Stimulated activated CD8-positive, alpha-beta memory T cell treated with anti-CD3 and anti-CD28 coated beads, Interleukin-4, amount 100 ng/mL, for 24 hours (primary cell): ENCODE results near the gene LRCH1.

Source experiments
- DNase-seq: peaks from one replicate; pipeline ENCODE4 v3.0.0-alpha.2; 2020; ENCODE audit warnings: low read depth

LRCH1 gene

DNA sequence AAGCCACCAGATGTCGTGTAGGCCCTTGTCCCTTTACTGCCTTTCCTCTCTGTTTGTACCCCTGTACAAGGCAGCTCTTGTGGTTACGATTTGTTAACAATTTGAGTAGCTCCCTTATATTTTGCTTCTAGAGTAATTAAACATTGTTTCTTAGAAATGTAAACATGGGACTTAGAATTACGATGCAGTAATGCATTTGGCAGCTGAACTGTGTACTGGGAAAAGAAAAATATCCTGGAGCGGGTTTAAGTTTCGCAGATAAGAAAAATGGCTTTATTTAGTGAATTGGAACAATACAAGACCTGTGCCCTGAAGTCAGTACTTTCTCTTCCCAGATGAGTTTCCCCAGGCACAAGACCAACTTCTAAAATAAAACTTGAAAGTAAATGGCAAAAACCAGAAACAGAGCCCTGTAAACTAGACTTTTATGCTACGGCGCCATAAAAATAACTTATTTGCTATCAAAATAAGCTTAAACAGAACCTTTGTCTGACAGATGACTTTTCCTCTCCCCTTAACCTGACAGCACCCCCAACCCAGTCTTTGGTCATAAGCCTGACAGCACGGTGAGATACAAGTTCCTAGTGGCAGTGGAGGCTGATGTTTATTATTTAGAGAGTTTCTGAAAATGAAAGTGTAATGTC lies 63.0 kb downstream of the LRCH1 start:
- no peak for DNase-seq

DNA sequence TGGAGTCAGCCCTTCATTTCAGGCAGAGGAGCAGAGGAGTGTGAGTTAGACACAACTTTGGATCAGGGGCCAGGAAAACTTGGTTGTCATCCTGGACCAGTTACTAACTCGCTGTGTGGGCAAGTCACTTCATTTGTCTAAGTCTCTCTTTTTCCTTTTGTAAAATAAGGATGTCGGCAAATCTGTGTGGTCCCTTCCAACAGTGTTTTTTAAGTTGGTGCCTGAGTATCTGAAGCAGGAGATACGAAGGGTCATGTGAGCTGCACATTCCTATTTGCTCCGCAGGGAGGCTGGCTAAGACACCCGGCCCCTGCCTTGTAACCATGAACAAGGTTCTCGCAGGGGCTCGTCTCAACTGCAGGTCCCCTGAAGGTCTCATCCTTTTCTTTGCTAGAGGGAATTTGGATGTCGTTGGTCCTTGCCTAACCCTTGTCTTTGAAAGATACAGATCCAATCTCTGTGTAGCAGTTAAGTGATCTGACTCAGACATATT lies 64.3 kb downstream of the LRCH1 start:
- DNase-seq = no peak

DNA sequence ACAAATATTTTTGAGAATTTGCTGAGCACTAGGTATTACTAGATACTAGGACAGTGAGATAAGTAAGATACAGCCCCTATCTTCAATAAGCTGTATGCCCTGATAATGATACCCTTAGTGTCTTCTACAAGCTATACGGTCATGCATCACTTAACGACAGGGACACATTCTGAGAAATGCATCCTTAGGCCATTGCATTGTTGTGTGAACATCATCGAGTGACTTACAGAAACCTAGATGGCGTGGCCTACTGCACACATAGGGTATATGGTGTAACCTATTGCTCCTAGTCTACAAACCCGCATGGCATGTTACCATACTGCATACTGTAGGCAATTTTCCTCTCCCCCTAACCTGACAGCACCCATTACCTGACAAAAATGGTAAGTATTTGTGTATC lies 64.9 kb downstream of the LRCH1 start:
- no peak for DNase-seq

DNA sequence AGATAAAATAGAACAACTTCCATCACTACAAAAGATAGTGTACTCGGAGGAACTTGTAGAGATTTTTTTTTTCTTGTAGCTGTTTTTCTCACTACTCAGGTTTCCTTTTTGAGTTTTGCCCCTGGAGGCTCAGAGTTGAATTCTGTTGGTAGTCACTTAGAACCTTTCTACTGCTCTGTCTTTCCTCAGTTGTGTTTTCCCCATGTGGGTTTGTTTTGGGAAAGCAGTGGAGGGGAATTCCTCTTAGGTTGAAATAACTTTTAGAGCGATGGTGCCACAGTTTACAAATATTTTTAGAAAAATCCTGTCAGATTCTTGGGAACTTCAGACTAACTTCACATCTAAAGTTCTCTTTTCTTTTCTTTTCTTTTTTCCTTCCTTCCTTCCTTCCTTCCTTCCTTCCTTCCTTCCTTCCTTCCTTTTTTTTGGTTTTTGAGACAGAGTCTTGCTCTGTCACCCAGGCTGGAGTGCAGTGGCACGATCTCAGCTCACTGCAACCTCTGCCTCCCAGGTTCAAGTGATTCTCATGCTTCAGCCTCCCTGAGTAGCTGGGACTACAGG lies 65.8 kb downstream of the LRCH1 start:
- DNase-seq = no peak

DNA sequence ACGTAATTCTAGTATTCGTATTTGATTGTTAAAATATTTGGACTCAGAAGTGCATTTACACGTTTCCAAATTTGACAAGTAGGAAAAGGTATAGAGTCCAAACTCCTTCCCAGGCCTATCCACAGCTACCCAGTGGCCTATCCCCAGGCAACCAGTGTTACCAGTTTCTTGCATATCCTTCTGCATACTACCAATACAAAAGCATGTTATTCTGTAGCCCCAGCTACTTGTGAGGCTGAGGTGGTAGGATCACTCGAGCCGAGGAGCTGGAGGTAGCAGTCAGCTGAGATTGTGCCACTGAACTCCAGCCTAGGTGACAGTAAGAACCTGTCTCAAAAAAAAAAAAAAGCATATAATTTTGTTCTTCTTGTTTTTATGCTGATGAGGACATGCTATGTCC lies 67.1 kb downstream of the LRCH1 start:
- no peak for DNase-seq

DNA sequence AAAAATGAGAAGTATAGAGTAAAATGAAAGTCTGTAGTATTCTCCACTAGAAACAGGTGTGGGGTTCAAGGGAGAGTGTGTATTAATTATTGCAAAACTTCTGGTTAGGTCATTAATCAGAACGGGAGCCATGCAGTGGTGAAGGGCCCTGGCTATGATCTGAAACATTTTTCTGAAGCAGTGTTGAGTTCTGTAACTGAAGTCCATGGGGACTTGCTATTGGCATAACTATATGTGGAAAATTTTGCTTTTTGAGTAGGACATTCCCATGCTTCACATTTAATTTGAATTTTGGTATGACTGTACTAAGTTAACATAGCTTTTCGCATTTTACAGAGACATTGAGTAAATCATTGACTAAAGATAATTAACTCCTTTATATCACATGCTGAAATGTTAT lies 67.5 kb downstream of the LRCH1 start:
- DNase-seq = no peak

DNA sequence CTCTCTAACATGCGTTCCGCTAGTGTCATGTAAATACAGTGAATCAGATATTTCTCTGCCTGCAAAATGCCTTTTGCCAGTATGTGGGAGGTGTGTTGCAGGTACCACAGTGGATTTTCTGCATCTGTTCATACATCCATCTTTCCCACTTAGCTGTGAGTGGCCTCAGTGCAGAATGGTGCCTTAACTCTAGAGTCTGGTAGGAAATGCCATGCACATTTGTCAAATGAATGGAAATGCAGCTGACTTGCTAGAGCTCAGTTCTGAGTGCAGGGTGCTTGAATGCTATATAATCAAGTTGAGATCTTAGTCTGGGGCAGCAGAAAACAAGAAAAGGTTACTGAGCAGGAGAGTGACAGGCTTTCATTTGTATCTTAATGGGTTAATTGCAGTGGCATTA lies 68.2 kb downstream of the LRCH1 start:
- DNase-seq = no peak

DNA sequence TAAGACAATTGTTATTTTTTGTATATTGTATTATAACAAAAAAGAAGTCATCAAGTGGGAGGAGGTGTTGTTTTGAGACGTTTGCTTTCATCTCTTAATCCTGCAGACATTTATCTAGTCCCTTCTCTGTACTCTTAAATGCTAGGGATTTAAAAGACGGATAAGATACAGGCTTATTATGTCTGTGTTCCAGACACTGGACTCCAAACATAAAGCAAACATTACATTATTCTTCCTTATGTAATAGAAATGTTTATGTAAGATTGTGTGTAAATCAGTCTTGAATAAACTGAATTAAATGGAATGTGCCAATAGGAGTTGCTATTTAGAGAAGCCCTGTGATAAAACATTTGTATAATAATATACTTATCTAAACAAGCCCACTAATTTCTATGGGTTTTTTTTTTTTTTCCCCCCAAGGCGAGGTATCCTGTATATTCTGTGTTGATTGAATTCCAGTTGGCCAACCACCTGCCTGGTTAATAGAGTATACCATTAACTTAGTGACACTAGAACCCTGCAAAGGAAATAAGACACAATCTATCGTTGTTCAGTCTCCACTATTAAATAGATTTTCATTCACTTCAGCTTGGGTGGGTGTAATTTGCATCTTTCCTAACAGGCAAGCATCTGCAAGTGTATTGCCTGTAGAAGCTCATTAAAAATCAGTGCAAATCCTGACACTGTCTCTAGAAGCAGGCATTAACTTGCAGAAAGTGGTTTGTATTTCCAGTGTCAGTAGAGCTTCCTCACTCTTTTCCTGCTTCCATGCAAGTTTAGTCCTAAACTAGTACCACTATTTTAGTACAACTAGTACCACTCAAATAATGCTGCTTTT lies 69.0 kb downstream of the LRCH1 start:
- DNase-seq = no peak

DNA sequence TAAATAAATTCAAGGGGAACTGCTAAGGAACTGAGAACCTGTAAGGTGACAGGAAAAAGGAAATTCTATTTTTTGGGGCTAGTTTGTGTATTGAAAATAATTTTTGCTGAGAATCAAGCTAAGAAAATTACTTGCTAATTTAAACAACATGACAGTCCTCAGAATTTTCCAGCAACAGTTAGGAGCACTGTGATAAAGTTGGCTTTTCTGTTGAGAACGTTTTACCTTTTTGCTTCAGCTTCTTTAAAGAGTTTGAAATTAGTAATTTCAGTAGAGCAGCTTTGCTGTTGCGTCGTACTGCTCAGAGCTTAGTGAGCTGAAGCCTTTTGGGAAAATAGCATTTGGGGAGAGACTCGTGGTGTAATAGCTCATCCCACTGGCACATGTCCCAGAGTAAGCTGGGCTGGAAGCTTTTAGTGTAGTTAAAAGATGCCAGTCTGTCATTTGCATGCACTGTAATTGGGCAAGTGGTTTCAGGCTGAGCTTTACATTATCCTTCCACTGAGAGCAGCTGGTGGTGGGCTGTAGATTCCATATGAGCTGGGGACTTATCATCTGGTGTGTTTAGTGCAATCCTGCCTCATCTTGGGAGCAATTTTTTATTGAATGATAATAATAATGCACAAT lies 69.8 kb downstream of the LRCH1 start:
- no peak for DNase-seq

DNA sequence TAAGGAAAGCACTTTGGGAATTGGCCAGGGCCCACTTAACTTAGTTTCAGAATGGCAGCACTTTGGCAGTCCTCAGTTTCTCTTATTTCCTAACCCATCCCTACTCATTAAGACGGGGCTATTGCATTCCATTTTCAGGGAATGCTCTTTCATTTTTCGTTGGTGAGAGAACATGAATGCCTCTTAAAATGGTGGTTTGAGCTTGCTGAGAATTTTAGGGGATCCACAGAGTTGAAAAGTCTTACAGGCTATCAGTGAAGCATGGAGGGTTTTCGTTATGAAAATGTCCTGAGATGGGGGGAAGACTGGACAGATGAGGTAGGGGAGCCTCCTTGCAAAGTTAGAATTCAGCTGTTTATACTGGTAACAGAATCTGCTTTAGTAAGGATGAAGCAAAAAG lies 71.4 kb downstream of the LRCH1 start:
- DNase-seq = no peak

DNA sequence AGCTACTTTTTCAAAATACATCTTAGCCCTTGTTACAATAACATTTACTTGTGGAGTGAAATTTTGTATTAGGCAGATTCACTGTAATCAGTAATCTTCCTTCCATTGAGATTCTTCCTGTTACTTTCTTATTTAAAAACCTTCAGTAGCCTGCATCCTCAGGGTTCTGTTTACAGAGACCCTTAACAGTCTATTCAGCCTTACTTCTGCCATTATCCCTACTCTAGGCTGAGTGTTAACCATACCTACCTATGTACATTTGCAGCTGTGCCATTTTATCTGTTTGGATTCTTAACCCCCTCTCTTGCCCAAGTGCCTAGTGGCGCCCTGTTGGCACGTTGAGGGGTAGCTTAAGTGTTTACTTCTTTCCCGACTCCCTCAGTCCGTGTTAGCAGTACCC lies 71.9 kb downstream of the LRCH1 start:
- no peak for DNase-seq

DNA sequence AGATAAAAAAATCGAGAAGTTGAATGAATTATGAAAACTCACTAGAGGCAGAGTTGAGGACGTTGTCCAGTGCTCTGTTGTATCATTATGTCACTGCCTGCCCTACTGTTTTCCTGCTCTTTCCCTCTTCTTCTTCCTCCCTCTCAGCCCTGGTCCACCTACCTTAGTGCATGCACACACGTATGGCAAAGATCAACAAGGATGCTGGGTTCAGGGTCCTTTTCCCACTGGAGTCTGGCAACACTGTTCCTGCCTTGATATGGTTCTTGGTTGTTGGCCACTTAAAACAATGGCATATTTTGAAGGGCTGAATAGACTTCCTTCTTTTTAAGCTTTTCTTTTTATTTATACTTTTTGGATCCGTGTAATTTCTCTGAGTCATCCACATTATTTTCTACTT lies 74.5 kb downstream of the LRCH1 start:
- DNase-seq = no peak

DNA sequence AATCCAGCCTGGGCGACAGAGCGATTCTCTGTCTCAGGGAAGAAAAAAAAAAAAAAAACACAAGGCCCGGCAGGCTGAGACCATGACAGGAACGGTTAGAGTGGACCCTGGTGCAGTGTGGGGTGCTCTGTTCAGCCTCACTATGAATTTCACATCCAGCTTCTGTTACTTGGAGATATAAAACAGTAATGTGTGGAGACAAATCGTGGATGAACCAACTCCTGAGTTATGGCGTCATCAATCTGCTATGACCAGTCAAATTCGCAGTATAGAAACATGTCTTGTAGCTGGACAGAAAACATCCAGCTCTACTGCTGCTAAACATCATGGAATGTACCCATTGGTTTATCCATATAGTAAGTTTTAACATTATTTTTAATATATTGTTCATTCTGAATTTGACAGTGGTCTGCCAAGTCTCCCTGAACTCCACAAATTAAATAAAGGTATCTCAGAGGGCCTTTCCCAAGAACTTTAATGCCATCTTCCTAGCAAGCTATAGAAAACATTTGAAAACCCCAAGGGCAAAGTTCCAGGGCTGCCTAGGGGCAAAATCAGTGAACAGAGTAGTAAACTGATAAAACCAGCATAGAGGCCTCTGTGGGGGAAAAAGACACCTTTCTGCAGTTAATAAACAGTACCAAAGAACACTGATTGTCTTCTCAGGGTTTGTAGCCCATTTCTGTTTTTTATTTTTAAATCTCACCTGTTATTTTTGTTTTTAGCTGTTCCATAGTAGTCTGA lies 75.8 kb downstream of the LRCH1 start:
- DNase-seq = no peak

DNA sequence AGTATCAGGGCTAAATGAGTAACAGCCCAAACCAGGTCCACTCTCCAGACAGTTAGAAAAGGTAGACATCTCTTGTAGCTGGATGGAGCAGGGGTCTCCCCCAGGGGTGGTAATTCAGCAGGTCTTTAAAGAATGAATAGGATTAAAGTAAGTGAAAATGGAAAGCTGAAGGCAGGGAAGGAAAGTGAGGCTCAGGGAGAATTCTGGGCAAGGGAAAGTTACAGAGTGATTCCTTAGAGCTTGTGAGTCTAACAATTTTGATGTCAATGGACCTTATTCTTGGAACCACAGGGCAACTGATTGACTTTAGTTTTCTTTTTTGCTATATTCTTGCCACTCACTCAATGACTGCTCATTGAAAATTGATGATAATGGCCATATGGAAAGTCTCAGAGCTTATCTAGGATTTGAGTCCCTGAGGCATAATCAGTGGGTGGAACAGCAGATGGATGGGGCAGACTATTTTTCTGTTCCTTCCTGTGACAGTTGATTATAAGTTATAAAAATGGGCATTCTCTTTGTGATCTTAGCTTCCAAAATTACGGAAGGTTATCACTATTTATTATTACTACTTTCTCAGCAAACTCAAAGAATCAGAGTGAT lies 76.9 kb downstream of the LRCH1 start:
- DNase-seq = no peak

DNA sequence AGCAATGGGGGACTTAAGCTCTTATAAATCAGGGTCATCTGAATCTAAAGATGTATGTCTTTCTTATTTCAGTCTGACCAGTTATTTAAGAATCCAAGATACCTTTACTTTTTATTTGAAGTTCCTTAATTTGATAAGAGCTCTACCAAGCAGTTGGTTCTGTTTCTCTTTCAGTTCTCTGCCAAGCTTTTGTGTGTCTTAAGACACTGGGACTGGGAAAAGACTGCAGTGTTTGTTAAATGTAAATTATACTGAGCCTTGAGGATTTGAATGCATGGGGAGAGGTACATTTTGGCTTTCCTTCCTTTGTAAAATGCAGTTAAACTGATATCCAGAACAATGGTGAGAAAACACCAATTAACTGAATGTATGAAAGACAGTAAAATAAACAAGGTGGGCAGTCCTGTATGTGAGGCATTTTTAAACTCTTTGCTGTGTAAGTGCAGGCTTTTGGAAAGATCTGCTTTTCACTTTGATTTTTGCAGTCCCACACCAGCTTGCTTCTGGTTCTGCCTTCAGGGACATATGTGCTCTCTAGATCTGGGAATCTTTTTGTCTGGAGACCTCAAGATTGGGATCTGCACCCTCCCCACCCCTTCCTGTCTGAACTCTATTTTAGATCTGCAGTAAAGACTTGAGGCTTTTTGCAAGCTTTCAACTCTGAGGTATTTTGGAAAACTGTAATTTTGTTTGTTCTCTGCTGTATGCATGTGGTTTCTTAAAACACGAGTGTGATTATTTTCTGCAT lies 77.6 kb downstream of the LRCH1 start:
- no peak for DNase-seq

DNA sequence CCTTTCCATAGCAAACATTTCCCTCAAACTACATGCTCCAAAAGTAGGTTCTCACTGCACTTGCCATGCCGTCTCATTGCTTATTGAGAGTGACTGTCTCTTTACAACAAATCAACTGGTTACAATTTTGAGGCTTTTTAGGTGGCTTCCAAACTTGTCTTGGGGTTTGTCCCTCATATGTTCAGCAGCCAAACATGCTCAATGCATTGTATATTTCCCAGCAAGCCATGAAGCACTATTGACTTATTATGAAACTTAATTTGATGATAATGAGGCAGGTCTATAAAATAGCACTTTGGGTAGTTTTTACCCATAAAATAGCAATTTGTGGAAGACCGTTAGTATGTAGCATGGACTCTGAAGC lies 78.2 kb downstream of the LRCH1 start:
- DNase-seq = no peak

DNA sequence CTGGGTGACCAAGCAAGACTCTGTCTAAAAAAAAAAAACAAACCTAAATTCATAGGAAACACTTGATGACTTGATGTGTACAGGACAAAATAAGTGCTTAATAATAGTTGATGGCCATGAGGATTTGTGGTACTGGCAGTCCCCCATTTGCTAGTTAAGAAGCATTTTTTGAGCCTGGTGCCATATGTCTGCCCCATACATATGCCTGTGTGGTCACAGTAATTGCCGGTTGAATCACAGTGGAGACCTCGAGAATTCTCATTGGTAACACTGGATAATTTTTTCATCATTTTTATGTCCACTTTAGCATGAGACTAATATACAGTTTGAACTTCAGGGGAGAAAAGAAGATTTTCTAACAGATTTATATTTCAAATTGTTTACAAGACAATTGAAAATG lies 79.2 kb downstream of the LRCH1 start:
- no peak for DNase-seq

DNA sequence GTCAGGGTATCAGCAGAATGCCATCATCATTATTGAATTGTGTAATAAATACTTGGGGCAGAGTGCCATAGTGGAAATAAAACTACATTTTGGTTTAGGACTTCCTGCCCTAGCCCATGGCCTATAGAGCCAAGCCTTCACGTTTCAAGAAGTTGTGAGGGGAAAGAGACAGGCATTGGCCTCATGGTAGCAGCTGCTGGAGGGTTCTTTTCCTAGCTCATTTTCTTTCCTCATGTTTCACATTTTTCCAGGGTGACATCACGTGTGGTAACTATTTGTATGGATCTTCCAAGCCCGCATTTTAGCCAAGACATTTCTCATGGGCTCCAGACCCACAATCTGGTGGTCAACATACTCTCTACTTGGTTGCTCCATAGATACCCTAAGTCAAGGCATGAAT lies 80.4 kb downstream of the LRCH1 start:
- DNase-seq = no peak

DNA sequence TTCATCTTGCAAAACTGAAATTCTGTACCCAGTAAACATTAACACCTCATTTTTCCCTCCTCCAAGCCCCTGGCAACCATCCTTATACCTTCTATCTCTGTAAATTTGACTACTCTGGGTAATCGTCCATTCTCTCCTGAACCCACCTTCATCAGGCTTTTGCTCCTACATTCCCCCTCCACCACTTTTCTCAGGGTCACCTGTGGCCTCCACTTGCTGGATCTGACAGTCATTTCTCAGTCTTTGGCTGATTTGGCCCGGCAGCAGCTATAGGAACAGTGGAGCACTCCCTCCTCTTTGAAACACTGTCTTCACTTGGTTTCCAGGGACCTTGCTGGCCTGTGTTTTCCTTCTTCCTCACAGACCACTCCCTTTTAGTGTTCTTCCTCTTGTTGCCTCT lies 83.5 kb downstream of the LRCH1 start:
- no peak for DNase-seq

DNA sequence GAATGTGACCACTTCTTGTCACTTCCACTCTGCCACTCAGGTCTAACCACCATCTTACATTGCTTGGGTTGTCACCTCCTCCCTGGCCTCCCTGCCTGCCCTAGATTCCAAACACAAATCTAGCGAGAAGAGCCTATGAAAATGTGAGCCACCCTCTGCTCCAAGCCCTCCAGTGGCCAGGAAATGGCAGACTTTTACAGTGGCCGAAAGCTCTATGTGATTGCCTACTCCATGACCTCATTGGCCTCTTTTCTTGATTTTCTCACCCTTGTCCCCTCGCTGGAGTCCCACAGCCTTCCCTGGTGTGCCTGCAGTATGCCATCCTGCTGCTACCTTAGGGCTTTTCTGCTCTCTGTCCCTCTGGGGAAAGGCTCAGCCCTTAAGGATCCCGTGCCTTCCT lies 84.2 kb downstream of the LRCH1 start:
- no peak for DNase-seq

DNA sequence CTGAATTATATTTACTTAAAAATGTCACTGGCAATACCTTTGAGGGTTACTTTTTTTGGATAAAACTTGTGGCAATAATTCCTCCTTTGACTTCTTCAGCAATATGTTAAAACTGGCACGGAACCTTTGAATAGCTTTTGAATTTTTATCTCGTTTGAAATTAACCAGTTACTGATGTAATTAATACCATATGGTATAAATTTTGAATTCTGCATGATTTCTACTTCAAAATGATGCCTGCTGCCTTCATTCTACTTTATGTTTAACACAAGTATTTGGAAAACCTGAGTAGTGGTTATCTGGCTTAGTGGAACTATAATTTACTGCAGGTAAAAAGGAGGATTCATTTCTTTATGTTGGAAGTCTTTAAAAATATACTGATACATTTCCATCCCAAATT lies 85.3 kb downstream of the LRCH1 start:
- DNase-seq = no peak
